C1 segment of cervical spinal cord (tissue), 14 donors: ENCODE results near the gene NLGN4X.

Experiments
- DNase-seq, 14 donors: peaks; one replicate each; lab custom pipeline; 2025; lab: John Stamatoyannopoulos, UW

NLGN4X gene

GRCh38 chrX:5870238-5870637 is 358.4 kb downstream of the NLGN4X start:
- DNase-seq = no peak

- DNase-seq = no peak
Observed at GRCh38 chrX:5869786-5870185, 358.9 kb downstream of the NLGN4X start.

GRCh38 chrX:5867778-5868177 is 360.9 kb downstream of the NLGN4X start:
- no peak for DNase-seq

GRCh38 chrX:5857232-5857631 is 371.4 kb downstream of the NLGN4X start:
- DNase-seq = no peak

GRCh38 chrX:5852941-5853340 is 375.7 kb downstream of the NLGN4X start:
- DNase-seq = no peak

GRCh38 chrX:5842601-5843000 is 386.1 kb downstream of the NLGN4X start:
- no peak for DNase-seq
